ENCODE results near the gene IRF7. TPM values are rescaled to one million over a fixed set of nuclear protein-coding genes. Genes with fewer than 3 reads are reported as not detected.
A peak's percentile ranks its signal among the peaks of the same experiment; 100 is the strongest.

IRF7 gene
- total RNA-seq, 1 experiment from 2014 or later: 8.8 TPM

DNA sequence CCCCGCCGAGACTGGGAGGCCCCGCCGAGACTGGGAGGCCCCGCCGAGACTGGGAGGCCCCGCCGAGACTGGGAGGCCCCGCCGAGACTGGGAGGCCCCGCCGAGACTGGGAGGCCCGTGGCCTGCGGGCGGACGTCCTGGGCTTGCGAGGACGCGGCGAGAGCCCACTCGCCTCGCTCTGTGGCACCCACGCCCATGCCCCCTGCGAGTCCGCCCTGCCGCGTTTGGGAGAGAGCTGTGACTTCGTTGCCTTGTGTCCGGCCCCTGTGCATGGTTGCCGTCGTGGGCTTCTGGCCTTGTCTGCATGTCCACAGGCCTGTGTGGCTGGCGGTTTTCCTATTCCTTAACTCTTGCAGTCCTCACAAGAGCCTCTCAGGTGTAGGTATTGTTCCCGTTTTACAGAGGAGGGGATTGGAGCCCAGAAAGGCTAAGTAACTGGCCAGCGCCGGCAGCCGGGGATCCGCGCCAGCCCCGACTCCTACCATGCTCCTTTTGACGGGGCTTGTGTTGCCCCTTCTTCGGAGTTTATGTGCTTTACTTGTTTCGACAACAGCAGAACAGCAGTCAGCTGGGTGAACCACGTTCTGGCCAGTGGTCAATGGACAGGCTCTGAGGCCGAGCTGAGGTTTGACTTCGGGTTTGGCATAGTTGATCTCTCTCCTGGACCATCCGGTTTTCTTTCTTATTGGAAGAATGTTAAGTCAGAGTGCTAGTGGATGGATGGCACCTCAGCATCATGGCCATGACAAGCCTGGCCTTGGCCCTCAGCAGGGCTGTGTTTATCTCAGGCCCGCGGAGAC is 38.7 kb downstream of the IRF7 start:
- TF ChIP-seq, protein P1, sequence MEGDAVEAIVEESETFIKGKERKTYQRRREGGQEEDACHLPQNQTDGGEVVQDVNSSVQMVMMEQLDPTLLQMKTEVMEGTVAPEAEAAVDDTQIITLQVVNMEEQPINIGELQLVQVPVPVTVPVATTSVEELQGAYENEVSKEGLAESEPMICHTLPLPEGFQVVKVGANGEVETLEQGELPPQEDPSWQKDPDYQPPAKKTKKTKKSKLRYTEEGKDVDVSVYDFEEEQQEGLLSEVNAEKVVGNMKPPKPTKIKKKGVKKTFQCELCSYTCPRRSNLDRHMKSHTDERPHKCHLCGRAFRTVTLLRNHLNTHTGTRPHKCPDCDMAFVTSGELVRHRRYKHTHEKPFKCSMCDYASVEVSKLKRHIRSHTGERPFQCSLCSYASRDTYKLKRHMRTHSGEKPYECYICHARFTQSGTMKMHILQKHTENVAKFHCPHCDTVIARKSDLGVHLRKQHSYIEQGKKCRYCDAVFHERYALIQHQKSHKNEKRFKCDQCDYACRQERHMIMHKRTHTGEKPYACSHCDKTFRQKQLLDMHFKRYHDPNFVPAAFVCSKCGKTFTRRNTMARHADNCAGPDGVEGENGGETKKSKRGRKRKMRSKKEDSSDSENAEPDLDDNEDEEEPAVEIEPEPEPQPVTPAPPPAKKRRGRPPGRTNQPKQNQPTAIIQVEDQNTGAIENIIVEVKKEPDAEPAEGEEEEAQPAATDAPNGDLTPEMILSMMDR (conservative IDR thresholded peaks at IDR 0.05; ENCODE audit: low read depth, low read length): no peak
- no peak for TF ChIP-seq EZH2 (IDR thresholded peaks at IDR 0.05; ENCODE audit: borderline replicate concordance, low read depth, low read length, poor library complexity, severe bottlenecking)
- no peak for DNase-seq (ENCODE audit: low spot score)
- POLR2A ChIA-PET (ENCODE audit: low non-redundant PET): no interaction called here
- CTCF ChIA-PET: no interaction called here
- H3K4me1 ChIP-seq (ENCODE audit: insufficient read depth, low read length, poor library complexity, severe bottlenecking): peaks cover 20% of the 10 kb centered on the region
- H3K9me3 ChIP-seq (ENCODE audit: low read depth, low read length, poor library complexity, severe bottlenecking): no peaks in the 10 kb centered on the region
- intact Hi-C loops (cut with micrococcal nuclease; ENCODE audit: unreplicated experiment): no loop called here
- TSS peak; percentile 60 for BruUV-seq (replicated peaks)
- H3K4me3 ChIP-seq (ENCODE audit: low read depth, low read length, poor library complexity, severe bottlenecking): peak overlapping the region; percentile 99
- no peaks in the 10 kb centered on the region for H3K36me3 ChIP-seq (ENCODE audit: insufficient read depth, low read length, poor library complexity, severe bottlenecking)
- no peaks in the 10 kb centered on the region for H3K27me3 ChIP-seq (replicated peaks; ENCODE audit: insufficient read depth, low read depth, low read length, poor library complexity)
- peak overlapping the region; percentile 74 for H3K27ac ChIP-seq (ENCODE audit: low read depth, low read length, poor library complexity, severe bottlenecking)

DNA sequence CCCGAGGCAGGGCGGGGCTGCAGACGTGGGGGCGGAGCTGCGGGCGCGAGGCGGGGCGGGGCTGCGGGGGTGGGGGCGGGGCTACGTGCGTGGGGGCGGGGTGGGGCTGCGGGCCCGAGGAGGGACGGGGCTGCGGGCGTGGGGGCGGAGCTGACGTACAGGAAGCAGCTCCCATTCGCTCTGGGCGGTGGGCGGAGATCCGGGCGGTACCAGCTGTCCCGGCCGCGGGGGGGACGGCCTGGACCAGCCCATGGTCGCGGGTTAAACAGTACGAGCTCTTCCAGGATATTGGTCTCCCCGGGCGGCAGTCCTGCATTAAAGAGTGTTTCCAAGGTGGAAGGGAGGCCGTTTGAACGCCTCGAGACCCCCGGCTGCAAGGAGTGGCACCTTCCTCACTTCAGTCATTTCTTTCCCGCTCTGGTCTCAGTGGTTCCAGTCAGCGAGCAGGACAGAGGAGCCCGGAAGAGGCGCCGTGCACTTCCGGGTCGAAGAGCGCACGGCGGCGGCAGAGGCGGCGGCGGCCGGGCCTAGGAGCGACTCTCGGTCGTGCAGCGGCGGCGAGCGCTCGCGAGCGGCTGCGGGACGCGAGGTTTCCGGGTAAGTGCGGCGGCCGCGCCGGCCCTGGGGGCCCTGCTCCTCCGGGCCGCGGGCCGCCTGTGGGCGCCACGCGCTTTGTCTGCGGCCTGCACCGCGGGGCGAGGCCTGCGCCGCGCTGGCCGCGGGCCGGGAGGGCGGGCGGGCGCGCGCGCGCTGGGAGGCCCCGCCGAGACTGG is 39.6 kb downstream of the IRF7 start, which contains the start of gene PHRF1:
Gene PHRF1, plus strand, starts transcription at position 475 of the 773 bp plus-strand sequence. CDS start 5,043 bp downstream, outside the sequence.
- no peaks in the 10 kb centered on the region for H3K9me3 ChIP-seq (ENCODE audit: low read depth, low read length, poor library complexity, severe bottlenecking)
- ChIA-PET POLR2A (ENCODE audit: low non-redundant PET) (interaction anchor here (0.6 kb wide), 1 partner anchor 154 kb away, joined by 3 read pairs; no protein-coding TSS in a partner anchor), CTCF (interaction anchor here (0.6 kb wide), 1 partner anchor 237 kb away, joined by 6 read pairs; no protein-coding TSS in a partner anchor)
- peak within 1 kb of the TSS; percentile 100 for H3K27ac ChIP-seq (ENCODE audit: low read depth, low read length, poor library complexity, severe bottlenecking)
- no peaks in the 10 kb centered on the region for H3K27me3 ChIP-seq (replicated peaks; ENCODE audit: insufficient read depth, low read depth, low read length, poor library complexity)
- intact Hi-C loops (cut with micrococcal nuclease; ENCODE audit: unreplicated experiment): no loop called here
- H3K4me3 ChIP-seq (ENCODE audit: low read depth, low read length, poor library complexity, severe bottlenecking): peak within 1 kb of the TSS; percentile 99
- no peaks in the 10 kb centered on the region for H3K36me3 ChIP-seq (ENCODE audit: insufficient read depth, low read length, poor library complexity, severe bottlenecking)
- peaks cover 20% of the 10 kb centered on the region for H3K4me1 ChIP-seq (ENCODE audit: insufficient read depth, low read length, poor library complexity, severe bottlenecking)
- TF ChIP-seq EZH2 (IDR thresholded peaks at IDR 0.05; ENCODE audit: borderline replicate concordance, low read depth, low read length, poor library complexity, severe bottlenecking): no peak
- TF ChIP-seq, protein P1 (conservative IDR thresholded peaks at IDR 0.05; ENCODE audit: low read depth, low read length): no peak
- peak; percentile 93 for DNase-seq (ENCODE audit: low spot score)
- no TSS peak for BruUV-seq (replicated peaks)

DNA sequence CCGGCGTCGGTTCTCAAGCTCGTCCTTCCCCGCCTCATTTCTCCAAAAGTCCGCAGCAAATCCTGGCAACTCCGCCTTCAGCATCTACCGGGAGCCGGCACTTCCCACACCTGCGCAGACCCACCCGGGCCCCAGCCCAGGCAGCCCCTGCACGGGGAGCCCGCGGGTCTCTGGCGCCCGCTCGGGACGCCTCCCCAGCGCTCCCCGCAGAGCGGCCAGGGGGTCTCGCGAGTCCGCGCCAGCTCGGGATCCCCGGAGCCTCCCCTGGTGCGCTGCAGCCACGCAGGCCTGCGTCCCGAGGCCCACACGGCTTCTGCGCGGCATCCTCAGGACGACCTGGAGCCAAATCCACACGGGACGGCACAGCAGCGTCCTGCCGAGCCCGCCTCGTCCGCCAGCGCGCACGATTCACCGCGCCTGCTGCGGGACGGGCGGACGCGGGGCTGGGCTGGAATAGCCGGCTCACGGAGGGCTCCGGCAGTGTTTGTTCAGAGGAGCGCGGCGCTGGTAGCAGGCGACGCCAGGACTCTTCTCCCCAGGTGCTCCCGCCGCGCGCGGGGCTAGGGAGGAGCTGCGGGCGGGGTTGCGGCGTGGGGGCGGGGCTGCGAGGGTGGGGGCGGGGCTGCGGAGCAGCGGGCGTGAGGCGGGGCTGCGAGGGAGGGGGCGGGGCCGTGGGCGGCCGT is 40.3 kb downstream of the IRF7 start:
- Histone ChIP-seq H3K27ac (ENCODE audit: low read depth, low read length, poor library complexity, severe bottlenecking) (peak overlapping the region; percentile 57), H3K27me3 (replicated peaks; ENCODE audit: insufficient read depth, low read depth, low read length, poor library complexity) (no peaks in the 10 kb centered on the region), H3K4me1 (ENCODE audit: insufficient read depth, low read length, poor library complexity, severe bottlenecking) (peaks cover 20% of the 10 kb centered on the region), H3K9me3 (ENCODE audit: low read depth, low read length, poor library complexity, severe bottlenecking) (no peaks in the 10 kb centered on the region), H3K36me3 (ENCODE audit: insufficient read depth, low read length, poor library complexity, severe bottlenecking) (no peaks in the 10 kb centered on the region), H3K4me3 (ENCODE audit: low read depth, low read length, poor library complexity, severe bottlenecking) (peak overlapping the region; percentile 70)
- intact Hi-C loops (cut with micrococcal nuclease; ENCODE audit: unreplicated experiment): no loop called here
- CTCF ChIA-PET: interaction anchor here (0.6 kb wide), 1 partner anchor 237 kb away, joined by 6 read pairs; no protein-coding TSS in a partner anchor
- BruUV-seq (replicated peaks): no TSS peak
- DNase-seq (ENCODE audit: low spot score): peak; percentile 63
- POLR2A ChIA-PET (ENCODE audit: low non-redundant PET): interaction anchor here (0.6 kb wide), 1 partner anchor 155 kb away, joined by 3 read pairs; no protein-coding TSS in a partner anchor
- TF ChIP-seq EZH2 (IDR thresholded peaks at IDR 0.05; ENCODE audit: borderline replicate concordance, low read depth, low read length, poor library complexity, severe bottlenecking): no peak
- TF ChIP-seq, protein P1 (conservative IDR thresholded peaks at IDR 0.05; ENCODE audit: low read depth, low read length): no peak

All from A673 (cell line).